ENCODE data around the gene PPP4C.

- TF ChIP-seq CTCF (IDR thresholded peaks at IDR 0.05; ENCODE audit: insufficient read depth, low read length, poor library complexity, severe bottlenecking) (no peak), EZH2phosphoT487 (conservative IDR thresholded peaks at IDR 0.05; ENCODE audit: low read length) (no peak)
These were observed 29.2 kb upstream of the PPP4C start for GRCh38 chr16:30046588-30046987.

All from SU-DHL-6 (cell line).